C1 segment of cervical spinal cord (tissue), 14 donors: ENCODE results near the gene NLRP14.
A peak's percentile ranks its signal among the peaks of the same experiment; 100 is the strongest.

Experiments
- DNase-seq, 14 donors: peaks; one replicate each; lab custom pipeline; 2025; lab: John Stamatoyannopoulos, UW

Gene NLRP14

GRCh38 chr11:7020183-7020917, at the start of gene NLRP14, which contains the start of gene ZNF214:
TSS of gene NLRP14 (plus strand) at chr11:7020479. CDS start at chr11:7038587, 18,108 bp downstream.
TSS of gene ZNF214 (minus strand) at chr11:7020346. CDS start at chr11:7002835, 17,511 bp downstream.
- DNase-seq = peak; percentile 26 to 90 (median 78)

- DNase-seq = no peak
Measured at GRCh38 chr11:6979365-6979764, 40.9 kb upstream of the NLRP14 start.

- DNase-seq = no peak
Measured at GRCh38 chr11:6986487-6986886, 33.8 kb upstream of the NLRP14 start.

- no peak for DNase-seq
Measured at GRCh38 chr11:6988506-6988905, 31.8 kb upstream of the NLRP14 start.

GRCh38 chr11:6991227-6991626, 29.1 kb upstream of the NLRP14 start:
- DNase-seq = no peak

GRCh38 chr11:6992026-6992425, 28.3 kb upstream of the NLRP14 start:
- no peak for DNase-seq

GRCh38 chr11:6992457-6993417, 27.5 kb upstream of the NLRP14 start:
- no peak for DNase-seq

GRCh38 chr11:6995703-6996102, 24.6 kb upstream of the NLRP14 start:
- DNase-seq = no peak

- no peak for DNase-seq
Measured at GRCh38 chr11:7004482-7004881, 15.8 kb upstream of the NLRP14 start.

- no peak for DNase-seq
Measured at GRCh38 chr11:7014118-7014517, 6.2 kb upstream of the NLRP14 start.

GRCh38 chr11:7016011-7016410, 4.3 kb upstream of the NLRP14 start:
- DNase-seq = no peak

- peak in 4 of 14 donors; percentile 32 to 59 (median 41) for DNase-seq
Measured at GRCh38 chr11:7019500-7020182, 638 bp upstream of the NLRP14 start.

- DNase-seq = no peak
Measured at GRCh38 chr11:7021318-7021717, 1.0 kb downstream of the NLRP14 start.

- no peak for DNase-seq
Measured at GRCh38 chr11:7028141-7028540, 7.9 kb downstream of the NLRP14 start.

GRCh38 chr11:7030836-7031235, 10.6 kb downstream of the NLRP14 start:
- DNase-seq = no peak

GRCh38 chr11:7031471-7031871, 11.2 kb downstream of the NLRP14 start:
- no peak for DNase-seq

GRCh38 chr11:7032692-7033091, 12.4 kb downstream of the NLRP14 start:
- DNase-seq = no peak

GRCh38 chr11:7034019-7034418, 13.7 kb downstream of the NLRP14 start:
- no peak for DNase-seq

- DNase-seq = no peak
Measured at GRCh38 chr11:7046474-7047175, 26.3 kb downstream of the NLRP14 start.

- DNase-seq = no peak
Measured at GRCh38 chr11:7050191-7050590, 29.9 kb downstream of the NLRP14 start.

GRCh38 chr11:7056828-7057513, 36.7 kb downstream of the NLRP14 start:
- no peak for DNase-seq
